ENCODE results near the gene RBP7.

The RBP7 gene

DNA sequence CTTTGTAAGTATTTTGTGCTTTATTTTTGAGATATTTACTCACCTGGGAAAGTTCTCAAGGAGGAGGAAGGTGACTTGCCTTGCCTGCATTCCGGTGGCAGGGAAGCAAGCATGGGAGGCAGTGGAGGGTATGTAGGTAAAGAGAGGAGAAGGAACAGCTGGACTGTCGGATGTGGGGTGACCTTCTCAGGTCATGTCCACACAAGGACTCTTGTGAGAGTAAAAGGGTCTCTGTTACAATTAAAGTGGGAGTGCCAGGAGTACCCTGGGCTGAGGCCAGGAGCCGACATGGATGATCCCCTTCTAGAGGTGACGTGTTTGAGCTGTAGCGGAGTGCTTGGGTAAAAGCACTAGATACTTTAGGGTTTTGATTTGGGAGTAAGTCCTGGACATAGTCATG lies 60.8 kb downstream of the RBP7 start:
- H3K4me3 ChIP-seq (ENCODE audit: control insufficient read depth, low read depth, low read length): no peak overlapping the region
- TF ChIP-seq, protein P1, sequence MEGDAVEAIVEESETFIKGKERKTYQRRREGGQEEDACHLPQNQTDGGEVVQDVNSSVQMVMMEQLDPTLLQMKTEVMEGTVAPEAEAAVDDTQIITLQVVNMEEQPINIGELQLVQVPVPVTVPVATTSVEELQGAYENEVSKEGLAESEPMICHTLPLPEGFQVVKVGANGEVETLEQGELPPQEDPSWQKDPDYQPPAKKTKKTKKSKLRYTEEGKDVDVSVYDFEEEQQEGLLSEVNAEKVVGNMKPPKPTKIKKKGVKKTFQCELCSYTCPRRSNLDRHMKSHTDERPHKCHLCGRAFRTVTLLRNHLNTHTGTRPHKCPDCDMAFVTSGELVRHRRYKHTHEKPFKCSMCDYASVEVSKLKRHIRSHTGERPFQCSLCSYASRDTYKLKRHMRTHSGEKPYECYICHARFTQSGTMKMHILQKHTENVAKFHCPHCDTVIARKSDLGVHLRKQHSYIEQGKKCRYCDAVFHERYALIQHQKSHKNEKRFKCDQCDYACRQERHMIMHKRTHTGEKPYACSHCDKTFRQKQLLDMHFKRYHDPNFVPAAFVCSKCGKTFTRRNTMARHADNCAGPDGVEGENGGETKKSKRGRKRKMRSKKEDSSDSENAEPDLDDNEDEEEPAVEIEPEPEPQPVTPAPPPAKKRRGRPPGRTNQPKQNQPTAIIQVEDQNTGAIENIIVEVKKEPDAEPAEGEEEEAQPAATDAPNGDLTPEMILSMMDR (IDR thresholded peaks at IDR 0.05; ENCODE audit: control insufficient read depth, insufficient read depth, low read depth, low read length, missing control alignments): no peak
- no peak for DNase-seq (ENCODE audit: low read depth)

DNA sequence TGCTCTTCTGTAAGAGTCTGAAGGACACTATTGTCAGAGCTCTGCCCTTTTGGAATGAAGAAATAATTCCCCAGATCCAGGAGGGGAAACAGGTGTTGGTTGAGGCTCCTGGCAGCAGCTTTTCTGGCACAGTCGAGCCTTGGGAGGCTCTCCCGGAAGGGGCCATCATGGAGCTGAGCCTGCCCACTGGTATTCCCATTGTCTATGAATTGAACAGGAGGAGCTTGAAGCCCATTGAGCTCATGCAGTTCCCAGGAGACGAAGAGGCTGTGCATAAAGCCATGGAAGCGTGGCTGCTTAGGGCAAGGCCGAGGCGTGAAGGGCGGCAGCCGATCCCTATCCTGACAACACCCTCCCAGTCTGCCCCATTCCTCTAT lies 62.3 kb downstream of the RBP7 start:
- TF ChIP-seq, protein P1 (IDR thresholded peaks at IDR 0.05; ENCODE audit: control insufficient read depth, insufficient read depth, low read depth, low read length, missing control alignments): no peak
- DNase-seq (ENCODE audit: low read depth): no peak
- H3K4me3 ChIP-seq (ENCODE audit: control insufficient read depth, low read depth, low read length): no peak overlapping the region

DNA sequence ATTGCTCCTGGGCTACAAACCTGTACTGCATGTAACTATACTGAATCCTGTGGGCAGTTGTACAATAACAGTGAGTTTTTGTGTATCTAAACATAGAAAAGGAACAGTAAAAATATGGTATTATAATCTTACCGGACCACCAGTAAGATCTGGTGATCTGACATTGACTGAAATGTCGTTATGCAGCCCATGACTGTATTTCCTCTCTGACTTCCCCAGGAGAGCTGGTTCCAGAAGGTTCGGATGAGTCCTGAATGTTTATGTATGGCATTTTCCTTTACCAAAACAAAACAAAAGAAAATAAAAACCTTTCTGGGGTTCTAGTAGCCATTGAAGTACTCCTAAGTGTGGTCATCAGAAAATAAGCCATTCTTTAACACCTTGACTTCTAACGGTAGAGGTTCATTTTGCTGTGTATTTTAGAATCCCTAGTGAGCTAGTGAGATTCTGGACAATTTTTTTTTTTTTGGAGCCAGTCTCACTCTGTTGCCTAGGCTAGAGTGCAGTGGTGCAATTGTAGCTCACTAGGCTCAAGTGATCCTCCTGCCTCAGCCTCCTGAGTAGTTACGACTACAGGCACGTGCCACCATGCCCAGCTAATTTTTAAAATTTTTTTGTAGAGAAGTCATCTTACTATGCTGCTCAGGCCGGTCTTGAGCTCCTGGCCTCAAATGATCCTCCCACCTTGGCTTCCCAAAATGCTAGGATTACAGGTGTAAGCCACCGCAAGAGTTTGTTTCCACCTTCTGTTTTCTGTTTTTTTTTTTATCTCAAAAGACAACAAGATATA lies 63.5 kb downstream of the RBP7 start:
- TF ChIP-seq, protein P1 (IDR thresholded peaks at IDR 0.05; ENCODE audit: control insufficient read depth, insufficient read depth, low read depth, low read length, missing control alignments): no peak
- no peak overlapping the region for H3K4me3 ChIP-seq (ENCODE audit: control insufficient read depth, low read depth, low read length)
- no peak for DNase-seq (ENCODE audit: low read depth)

- no peak for DNase-seq (ENCODE audit: low read depth)
- TF ChIP-seq, protein P1 (IDR thresholded peaks at IDR 0.05; ENCODE audit: control insufficient read depth, insufficient read depth, low read depth, low read length, missing control alignments): no peak
- no peak overlapping the region for H3K4me3 ChIP-seq (ENCODE audit: control insufficient read depth, low read depth, low read length)
Measured at GRCh38 chr1:10061276-10061675, 64.2 kb downstream of the RBP7 start.

DNA sequence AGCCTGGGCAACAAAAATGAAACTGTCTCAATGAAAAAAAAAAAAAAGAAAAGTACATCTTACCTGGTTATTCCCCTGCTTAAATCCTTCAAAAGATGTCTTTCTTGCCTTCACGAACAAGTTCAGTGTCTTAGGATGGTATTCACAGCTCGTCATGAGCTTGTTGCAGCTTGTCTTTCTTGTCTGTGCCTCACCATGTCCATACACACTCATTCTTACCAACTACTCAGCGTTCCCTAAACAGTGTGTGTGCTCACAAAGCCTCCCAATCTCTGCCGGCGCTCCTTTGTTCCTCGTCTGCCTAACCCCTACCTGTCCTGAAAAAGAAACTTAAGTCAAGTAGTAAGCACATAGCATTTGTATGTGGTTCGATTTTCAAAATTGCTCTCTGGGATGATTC lies 66.8 kb downstream of the RBP7 start:
- DNase-seq (ENCODE audit: low read depth): no peak
- TF ChIP-seq, protein P1 (IDR thresholded peaks at IDR 0.05; ENCODE audit: control insufficient read depth, insufficient read depth, low read depth, low read length, missing control alignments): no peak
- no peak overlapping the region for H3K4me3 ChIP-seq (ENCODE audit: control insufficient read depth, low read depth, low read length)

GRCh38 chr1:10064416-10065343 lies 67.7 kb downstream of the RBP7 start:
- no peak for DNase-seq (ENCODE audit: low read depth)
- TF ChIP-seq, protein P1 (IDR thresholded peaks at IDR 0.05; ENCODE audit: control insufficient read depth, insufficient read depth, low read depth, low read length, missing control alignments): no peak
- H3K4me3 ChIP-seq (ENCODE audit: control insufficient read depth, low read depth, low read length): no peak overlapping the region

Measured in AG09309 (cell line).